Endodermal cell (in vitro differentiated cells): Measurements from ENCODE around the gene CUL5. TPM values are rescaled to one million over a fixed set of nuclear protein-coding genes. Genes with fewer than 3 reads are reported as not detected.
A peak's percentile ranks its signal among the peaks of the same experiment; 100 is the strongest.

Source experiments
- DNase-seq: peaks from one replicate; pipeline ENCODE4 v3.0.0-alpha.2; 2017
- H3K27ac ChIP-seq: 2 replicates; pipeline ENCODE4 v1.5.1; 2013; ENCODE audit warnings: mild to moderate bottlenecking, low read depth, low read length, moderate library complexity
- H3K27me3 ChIP-seq: 2 replicates; pipeline ENCODE4 v1.6.1; 2013; ENCODE audit warnings: mild to moderate bottlenecking, low read length, moderate library complexity; ENCODE audit not compliant: insufficient read depth, control insufficient read depth, poor library complexity, severe bottlenecking
- H3K36me3 ChIP-seq: 2 replicates; pipeline ENCODE4 v1.7.0; 2013; ENCODE audit warnings: mild to moderate bottlenecking, low read length, moderate library complexity; ENCODE audit not compliant: control insufficient read depth, insufficient read depth
- H3K4me1 ChIP-seq: one replicate; pipeline ENCODE4 v1.7.0; 2013; ENCODE audit warnings: low read length; ENCODE audit not compliant: control insufficient read depth, insufficient read depth
- H3K4me3 ChIP-seq: 2 replicates; pipeline ENCODE4 v1.5.1; 2013; ENCODE audit warnings: mild to moderate bottlenecking, low read length, moderate library complexity
- H3K9ac ChIP-seq: 2 replicates; pipeline ENCODE4 v1.6.1; 2013; ENCODE audit warnings: mild to moderate bottlenecking, low read length, moderate library complexity; ENCODE audit not compliant: poor library complexity, severe bottlenecking; ENCODE audit errors: extremely low read depth
- H3K9me3 ChIP-seq: 2 replicates; pipeline ENCODE4 v1.6.1; 2013; ENCODE audit warnings: mild to moderate bottlenecking, low read length, moderate library complexity; ENCODE audit not compliant: control insufficient read depth
- H3K27ac Mint-ChIP-seq: 2 replicates; pipeline ENCODE4 v1.8.0; 2020; ENCODE audit warnings: mixed read lengths
- H3K27me3 Mint-ChIP-seq: 2 replicates; pipeline ENCODE4 v1.8.0; 2021; ENCODE audit warnings: mild to moderate bottlenecking, mixed read lengths; ENCODE audit not compliant: insufficient read depth
- H3K36me3 Mint-ChIP-seq: 2 replicates; pipeline ENCODE4 v1.8.0; 2020; ENCODE audit warnings: low read depth, mixed read lengths
- H3K4me1 Mint-ChIP-seq: 2 replicates; pipeline ENCODE4 v1.8.0; 2020; ENCODE audit warnings: mixed read lengths
- H3K4me3 Mint-ChIP-seq: 2 replicates; pipeline ENCODE4 v1.8.0; 2020; ENCODE audit warnings: mild to moderate bottlenecking, moderate library complexity, mixed read lengths
- H3K9me3 Mint-ChIP-seq: 2 replicates; pipeline ENCODE4 v1.8.0; 2020; ENCODE audit warnings: mild to moderate bottlenecking, mixed read lengths
- WGBS, 2 experiments: methylation state at CpG; one replicate each; pipeline versions ENCODE4 v1.1.5 to v1.1.7; 2013; ENCODE audit warnings: missing lambda C conversion rate in 2 of 2, mixed read lengths in 1 of 2; ENCODE audit not compliant: insufficient coverage in 1 of 2, insufficient read length in 1 of 2; 5-methylcytosine and 5-hydroxymethylcytosine counted together
- total RNA-seq, 2 donors: library from RNA; stranded (reverse); fragmentation: NEBNext Ultra II Directional in 1 of 2; extraction: Animal tissue kit (Norgen Biotek cat#: 25700) in 1 of 2; gene quantifications; 2 replicates in 1 of 2; 3 replicates in 1 of 2; pipeline ENCODE4 v1.2.1, GENCODE V29; 2021
- TF ChIP-seq, protein P1 (sequence below): fragments of 200-600 bp; sonication (generic); conservative IDR thresholded peaks from 2 replicates; pipeline ENCODE4 v1.5.0; 2021; ENCODE audit warnings: antibody characterized with exemption, mild to moderate bottlenecking

Gene CUL5
- total RNA-seq, 2 donors from 2014 or later = 33.8 to 40.0 TPM

DNA sequence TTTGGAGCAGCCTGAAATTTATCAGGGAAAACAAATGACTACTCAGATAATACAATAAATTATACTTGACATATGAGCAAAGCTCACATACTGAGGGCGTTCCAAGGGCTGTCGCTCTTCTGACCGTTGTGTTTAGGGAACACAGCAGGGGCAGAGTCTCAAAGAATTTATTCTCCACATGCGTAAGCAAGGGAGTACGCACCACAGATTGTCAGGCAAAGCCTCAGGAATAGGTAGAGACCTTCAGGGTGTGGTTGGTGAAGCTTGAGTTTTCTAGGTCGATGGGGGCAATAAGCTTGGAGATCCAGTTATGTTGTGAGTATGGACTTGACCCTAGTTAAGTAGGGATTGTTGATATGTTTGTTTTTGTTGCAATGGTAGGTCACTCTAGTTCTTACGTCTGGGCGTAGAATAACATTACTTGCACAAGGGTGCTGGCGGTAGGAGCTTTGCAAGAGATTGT, 113.5 kb downstream of the CUL5 start:
- peaks cover 5% of the 10 kb centered on the region for H3K4me1 Mint-ChIP-seq
- TF ChIP-seq, protein P1, sequence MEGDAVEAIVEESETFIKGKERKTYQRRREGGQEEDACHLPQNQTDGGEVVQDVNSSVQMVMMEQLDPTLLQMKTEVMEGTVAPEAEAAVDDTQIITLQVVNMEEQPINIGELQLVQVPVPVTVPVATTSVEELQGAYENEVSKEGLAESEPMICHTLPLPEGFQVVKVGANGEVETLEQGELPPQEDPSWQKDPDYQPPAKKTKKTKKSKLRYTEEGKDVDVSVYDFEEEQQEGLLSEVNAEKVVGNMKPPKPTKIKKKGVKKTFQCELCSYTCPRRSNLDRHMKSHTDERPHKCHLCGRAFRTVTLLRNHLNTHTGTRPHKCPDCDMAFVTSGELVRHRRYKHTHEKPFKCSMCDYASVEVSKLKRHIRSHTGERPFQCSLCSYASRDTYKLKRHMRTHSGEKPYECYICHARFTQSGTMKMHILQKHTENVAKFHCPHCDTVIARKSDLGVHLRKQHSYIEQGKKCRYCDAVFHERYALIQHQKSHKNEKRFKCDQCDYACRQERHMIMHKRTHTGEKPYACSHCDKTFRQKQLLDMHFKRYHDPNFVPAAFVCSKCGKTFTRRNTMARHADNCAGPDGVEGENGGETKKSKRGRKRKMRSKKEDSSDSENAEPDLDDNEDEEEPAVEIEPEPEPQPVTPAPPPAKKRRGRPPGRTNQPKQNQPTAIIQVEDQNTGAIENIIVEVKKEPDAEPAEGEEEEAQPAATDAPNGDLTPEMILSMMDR = no peak
- no peak overlapping the region for H3K27ac ChIP-seq
- H3K4me3 ChIP-seq = peak overlapping the region; percentile 89
- peak overlapping the region; percentile 64 for H3K4me3 Mint-ChIP-seq
- H3K36me3 Mint-ChIP-seq = peaks cover 7% of the 10 kb centered on the region
- H3K27me3 Mint-ChIP-seq = peaks cover 5% of the 10 kb centered on the region
- H3K9ac ChIP-seq = no peak overlapping the region
- no peaks in the 10 kb centered on the region for H3K27me3 ChIP-seq
- WGBS, 2 experiments = 61 to 67% methylated on average over 7 to 9 of the region's 9 CpGs
- H3K9me3 Mint-ChIP-seq = no peaks in the 10 kb centered on the region
- H3K27ac Mint-ChIP-seq = no peak overlapping the region
- no peaks in the 10 kb centered on the region for H3K4me1 ChIP-seq
- no peaks in the 10 kb centered on the region for H3K9me3 ChIP-seq
- H3K36me3 ChIP-seq = no peaks in the 10 kb centered on the region
- no peak for DNase-seq

DNA sequence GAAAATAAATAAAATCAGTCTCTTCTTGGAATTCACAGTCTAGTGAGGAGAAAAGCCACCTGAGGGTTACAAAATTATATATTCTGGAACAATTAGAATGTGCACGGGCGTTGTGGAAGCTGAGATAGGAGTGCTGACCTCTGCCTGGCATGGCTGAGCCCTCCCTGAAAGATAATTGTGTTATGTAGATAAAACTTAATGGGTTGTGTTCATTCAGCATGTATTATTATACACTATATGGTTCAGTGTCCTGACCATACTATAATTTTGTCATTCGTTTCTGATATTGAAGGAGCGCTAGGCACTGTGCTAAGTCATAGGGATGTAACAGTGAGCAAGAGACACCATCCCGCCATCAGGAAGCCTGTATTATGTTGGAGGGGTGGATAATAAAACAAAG, 116.4 kb downstream of the CUL5 start:
- no peak overlapping the region for H3K4me3 Mint-ChIP-seq
- TF ChIP-seq, protein P1 = no peak
- no peak overlapping the region for H3K27ac Mint-ChIP-seq
- Histone ChIP-seq H3K4me1 (no peaks in the 10 kb centered on the region), H3K27ac (no peak overlapping the region), H3K9ac (no peak overlapping the region), H3K27me3 (no peaks in the 10 kb centered on the region), H3K36me3 (no peaks in the 10 kb centered on the region), H3K9me3 (no peaks in the 10 kb centered on the region), H3K4me3 (no peak overlapping the region)
- peaks cover 7% of the 10 kb centered on the region for H3K36me3 Mint-ChIP-seq
- no peak for DNase-seq
- peaks cover 12% of the 10 kb centered on the region for H3K4me1 Mint-ChIP-seq
- H3K27me3 Mint-ChIP-seq = peaks cover 5% of the 10 kb centered on the region
- 95 to 100% methylated on average over 5 of the region's 5 CpGs for WGBS, 2 experiments
- H3K9me3 Mint-ChIP-seq = no peaks in the 10 kb centered on the region

DNA sequence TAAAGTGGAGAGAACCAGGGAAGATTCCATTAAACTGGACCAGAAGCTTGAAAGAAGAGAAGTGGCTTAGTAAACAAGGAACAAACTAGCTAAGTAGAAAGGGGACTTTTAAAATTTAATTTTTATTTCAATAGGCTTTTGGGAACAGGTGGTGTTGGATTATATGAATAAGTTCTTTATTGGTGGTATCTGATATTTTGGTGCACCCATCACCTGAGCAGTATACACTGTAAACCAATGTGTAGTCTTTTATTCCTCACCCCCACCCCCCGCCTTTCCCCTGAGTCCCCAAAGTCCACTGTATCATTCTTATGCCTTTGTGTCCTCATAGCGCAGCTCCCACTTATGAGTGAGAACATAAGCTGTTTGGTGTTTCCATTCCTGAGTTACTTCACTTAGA, 120.1 kb downstream of the CUL5 start:
- Mint-ChIP-seq H3K36me3 (peaks cover 13% of the 10 kb centered on the region), H3K4me3 (no peak overlapping the region), H3K4me1 (peaks cover 7% of the 10 kb centered on the region), H3K27me3 (no peaks in the 10 kb centered on the region), H3K9me3 (no peaks in the 10 kb centered on the region), H3K27ac (no peak overlapping the region)
- TF ChIP-seq, protein P1 = no peak
- Histone ChIP-seq H3K27me3 (no peaks in the 10 kb centered on the region), H3K36me3 (no peaks in the 10 kb centered on the region), H3K9me3 (no peaks in the 10 kb centered on the region), H3K4me1 (no peaks in the 10 kb centered on the region), H3K27ac (no peak overlapping the region), H3K9ac (no peak overlapping the region), H3K4me3 (no peak overlapping the region)
- no peak for DNase-seq
- WGBS, 2 experiments = 90 to 100% methylated on average over 1 to 2 of the region's 2 CpGs
